Panc1 (cell line): ENCODE results near the gene NAGLU.

Source experiments
- CTCF ChIP-seq: fragments of 450-650 bp; IDR thresholded peaks from 2 replicates; pipeline ENCODE4 v1.5.1; 2017; ENCODE audit warnings: mild to moderate bottlenecking
- POLR2AphosphoS5 ChIP-seq: IDR thresholded peaks from 2 replicates; pipeline ENCODE4 v1.6.1; 2012; ENCODE audit warnings: mild to moderate bottlenecking, low read depth, low read length, moderate library complexity
- REST ChIP-seq, 2 experiments: IDR thresholded peaks; 2 replicates each; pipeline ENCODE4 v1.6.1; 2011 to 2012; ENCODE audit warnings: low read depth in 2 of 2, control low read depth in 1 of 2, low read length in 1 of 2, mild to moderate bottlenecking in 1 of 2, moderate library complexity in 1 of 2; ENCODE audit not compliant: insufficient read depth in 1 of 2
- TCF7L2 ChIP-seq: IDR thresholded peaks from 2 replicates; pipeline ENCODE4 v1.6.1; 2011; ENCODE audit warnings: mild to moderate bottlenecking, low read depth, low read length, inconsistent platforms

GRCh38 chr17:42509409-42509808 is 26.6 kb upstream of the NAGLU start:
- TF ChIP-seq CTCF (no peak), POLR2AphosphoS5 (no peak), TCF7L2 (no peak), REST (IDR thresholded peaks at IDR 0.05; ENCODE audit: insufficient read depth in 1 of 2, low read depth in 2 of 2, low read length in 1 of 2) (no peak)
